H1 (cell line): ENCODE data around the gene MEX3B. TPM values are rescaled to one million over a fixed set of nuclear protein-coding genes. Genes with fewer than 3 reads are reported as not detected.

Source experiments
- CTCF ChIA-PET: fragments of 300-600 bp; sonication (Branson Sonifier 250); formaldehyde crosslinking; loops from one replicate; lab custom pipeline; 2021; ENCODE audit not compliant: partially characterized antibody; lab: Charles Lee
- POLR2A ChIA-PET: fragments of 300-600 bp; sonication (Branson Sonifier 250); formaldehyde crosslinking; loops from one replicate; lab custom pipeline; 2021; ENCODE audit warnings: inconsistent platforms; ENCODE audit not compliant: partially characterized antibody; lab: Charles Lee
- DNase-seq, 2 experiments: peaks; one replicate each; pipeline versions ENCODE4 v3.0.0 to v3.0.0-alpha.2; 2010 to 2022; ENCODE audit warnings: low spot score in 2 of 2, low read depth in 1 of 2, mixed read lengths in 1 of 2
- FAIRE-seq: peaks from 2 replicates; lab custom pipeline; 2011; peaks lifted over from hg19 to GRCh38; lab: Jason Lieb, UNC
- H2AFZ ChIP-seq: 2 replicates; pipeline ENCODE4 v1.8.1; 2012; ENCODE audit warnings: low read length, inconsistent platforms
- H2AK5ac ChIP-seq: 2 replicates; pipeline ENCODE4 v1.6.1; 2013; ENCODE audit warnings: low read depth, low read length
- H2BK120ac ChIP-seq: replicated peaks from 2 replicates; pipeline ENCODE3; 2013; ENCODE audit warnings: low read depth, low read length, inconsistent platforms
- H2BK12ac ChIP-seq: 2 replicates; pipeline ENCODE4 v1.6.1; 2013; ENCODE audit warnings: low read depth, low read length
- H2BK15ac ChIP-seq: 2 replicates; pipeline ENCODE4 v1.6.1; 2013; ENCODE audit warnings: low read length
- H2BK20ac ChIP-seq: 2 replicates; pipeline ENCODE4 v1.6.1; 2013; ENCODE audit warnings: low read length
- H2BK5ac ChIP-seq: 2 replicates; pipeline ENCODE4 v1.6.1; 2013; ENCODE audit warnings: low read depth, low read length
- H3K14ac ChIP-seq: 2 replicates; pipeline ENCODE4 v1.6.1; 2013; ENCODE audit warnings: inconsistent platforms; ENCODE audit not compliant: insufficient read length
- H3K18ac ChIP-seq: 2 replicates; pipeline ENCODE4 v1.6.1; 2013; ENCODE audit warnings: low read length; ENCODE audit errors: extremely low read depth
- H3K23ac ChIP-seq: 2 replicates; pipeline ENCODE4 v1.6.1; 2013; ENCODE audit warnings: inconsistent platforms; ENCODE audit not compliant: insufficient read length
- H3K23me2 ChIP-seq: 2 replicates; pipeline ENCODE4 v1.6.1; 2013; ENCODE audit warnings: low read depth, low read length
- H3K27ac ChIP-seq: 2 replicates; pipeline ENCODE4 v1.6.1; 2011; ENCODE audit warnings: low read depth, low read length, inconsistent platforms
- H3K27me3 ChIP-seq, 4 experiments: replicated peaks in 1 of 4; 1 replicate in 1 of 4; 2 replicates in 3 of 4; pipeline versions ENCODE4 v1.6.1 to v1.8.1; 2011 to 2013; ENCODE audit warnings: low read length in 3 of 4, mild to moderate bottlenecking in 3 of 4, inconsistent platforms in 2 of 4, mixed read lengths in 2 of 4, moderate library complexity in 1 of 4; ENCODE audit not compliant: control insufficient read depth in 3 of 4, insufficient read depth in 3 of 4; ENCODE audit errors: extremely low read depth in 1 of 4
- H3K36me3 ChIP-seq, 4 experiments: 2 replicates each; pipeline versions ENCODE4 v1.6.1 to v1.8.1; 2011 to 2013; ENCODE audit warnings: mild to moderate bottlenecking in 4 of 4, low read length in 3 of 4, moderate library complexity in 2 of 4, control low read depth in 1 of 4, inconsistent platforms in 1 of 4; ENCODE audit not compliant: insufficient read depth in 4 of 4, control insufficient read depth in 2 of 4
- H3K4ac ChIP-seq: replicated peaks from 2 replicates; pipeline ENCODE3; 2013; ENCODE audit warnings: low read length, low read depth, mixed read lengths, inconsistent platforms; ENCODE audit not compliant: insufficient read length
- H3K4me1 ChIP-seq, 4 experiments: replicated peaks in 1 of 4; 1 replicate in 1 of 4; 2 replicates in 3 of 4; pipeline versions ENCODE4 v1.6.1 to v1.8.1; 2011 to 2013; ENCODE audit warnings: low read length in 3 of 4, inconsistent platforms in 2 of 4, mixed read lengths in 1 of 4; ENCODE audit not compliant: insufficient read depth in 4 of 4, control insufficient read depth in 3 of 4
- H3K4me2 ChIP-seq, 2 experiments: 2 replicates each; pipeline versions ENCODE4 v1.6.1 to v1.8.1; 2011 to 2013; ENCODE audit warnings: low read depth in 2 of 2, low read length in 2 of 2, control low read depth in 1 of 2, inconsistent platforms in 1 of 2, mild to moderate bottlenecking in 1 of 2; ENCODE audit not compliant: insufficient read depth in 1 of 2
- H3K4me3 ChIP-seq, 4 experiments: fragments of 200-600, 300-600 bp in 1 of 4; sonication (generic), shearing (Covaris generic), sonication (Bioruptor Twin) in 1 of 4; 2 replicates each; pipeline versions ENCODE4 v1.5.1 to v1.8.1; 2011 to 2016; ENCODE audit warnings: low read length in 4 of 4, low read depth in 3 of 4, control low read depth in 2 of 4, inconsistent platforms in 2 of 4, mild to moderate bottlenecking in 2 of 4, mixed read lengths in 1 of 4, moderate library complexity in 1 of 4; ENCODE audit not compliant: insufficient read depth in 2 of 4; ENCODE audit errors: extremely low read depth in 1 of 4
- H3K56ac ChIP-seq: replicated peaks from 2 replicates; pipeline ENCODE3; 2013; ENCODE audit warnings: low read depth, mild to moderate bottlenecking, mixed read lengths, low read length, inconsistent platforms; ENCODE audit not compliant: insufficient read length
- H3K79me1 ChIP-seq: 2 replicates; pipeline ENCODE4 v1.6.1; 2013; ENCODE audit warnings: low read depth, low read length, control low read depth
- H3K79me2 ChIP-seq, 2 experiments: 2 replicates each; pipeline versions ENCODE4 v1.6.1 to v1.8.1; 2012 to 2013; ENCODE audit warnings: low read length in 2 of 2, mild to moderate bottlenecking in 2 of 2, inconsistent platforms in 1 of 2; ENCODE audit not compliant: insufficient read depth in 2 of 2, control insufficient read depth in 1 of 2
- H3K9ac ChIP-seq, 4 experiments: replicated peaks in 1 of 4; 1 replicate in 1 of 4; 2 replicates in 3 of 4; pipeline versions ENCODE4 v1.6.1 to v1.8.1; 2011 to 2013; ENCODE audit warnings: low read depth in 3 of 4, low read length in 3 of 4, control low read depth in 2 of 4, mild to moderate bottlenecking in 2 of 4, moderate library complexity in 2 of 4, inconsistent platforms in 1 of 4; ENCODE audit errors: extremely low read depth in 1 of 4
- H3K9me3 ChIP-seq, 2 experiments: 2 replicates each; pipeline versions ENCODE4 v1.6.1 to v1.8.1; 2012 to 2013; ENCODE audit warnings: mild to moderate bottlenecking in 2 of 2, moderate library complexity in 2 of 2, control low read depth in 1 of 2, inconsistent platforms in 1 of 2, low read depth in 1 of 2, low read length in 1 of 2, mixed read lengths in 1 of 2; ENCODE audit not compliant: insufficient read depth in 2 of 2
- H4K20me1 ChIP-seq, 2 experiments: replicated peaks in 1 of 2; 2 replicates each; pipeline versions ENCODE3 to v1.8.1; 2011 to 2013; ENCODE audit warnings: inconsistent platforms in 2 of 2, low read length in 2 of 2, mild to moderate bottlenecking in 1 of 2; ENCODE audit not compliant: insufficient read depth in 2 of 2, control insufficient read depth in 1 of 2
- H4K5ac ChIP-seq: 2 replicates; pipeline ENCODE4 v1.6.1; 2013; ENCODE audit warnings: low read length, low read depth, mixed read lengths, inconsistent platforms; ENCODE audit not compliant: insufficient read length
- H4K8ac ChIP-seq: 2 replicates; pipeline ENCODE4 v1.8.0; 2013; ENCODE audit warnings: mild to moderate bottlenecking, moderate library complexity, low read length, inconsistent platforms; ENCODE audit not compliant: insufficient read depth; ENCODE audit errors: extremely low read depth
- H4K91ac ChIP-seq: replicated peaks from 2 replicates; pipeline ENCODE3; 2013; ENCODE audit warnings: low read length, mixed read lengths, inconsistent platforms; ENCODE audit not compliant: insufficient read length
- ASH2L ChIP-seq: fragments of 200-600, 300-600 bp; sonication (generic); IDR thresholded peaks from one replicate; pipeline ENCODE4 v1.7.1; 2017; ENCODE audit warnings: low read length
- SUZ12 ChIP-seq: fragments of 200-600 bp; sonication (generic); IDR thresholded peaks from 2 replicates; pipeline ENCODE4 v1.6.1; 2012; ENCODE audit warnings: mild to moderate bottlenecking, inconsistent platforms, low read length, moderate library complexity, mixed read lengths
- WGBS, 2 experiments: shearing (Covaris generic) in 1 of 2; methylation state at CpG; one replicate each; pipeline versions ENCODE4 v1.1.6 to v1.1.7; 2013 to 2015; ENCODE audit warnings: low lambda C conversion rate in 2 of 2, mixed read lengths in 2 of 2, inconsistent platforms in 1 of 2, low coverage in 1 of 2, missing lambda C conversion rate in 1 of 2; ENCODE audit not compliant: insufficient replicate concordance in 2 of 2, insufficient coverage in 1 of 2, insufficient read length in 1 of 2; ENCODE audit errors: extremely low coverage in 1 of 2, missing lambda C conversion rate in 1 of 2; 5-methylcytosine and 5-hydroxymethylcytosine counted together
- polyA plus RNA-seq, 7 experiments: library from polyadenylated mRNA; depleted of rRNA in 3 of 7; stranded (reverse) in 5 of 7; unstranded in 2 of 7; fragments of >200 nt in 5 of 7; fragments of 200-250 nt in 2 of 7; gene quantifications; 1 replicate in 5 of 7; 2 replicates in 1 of 7; 4 replicates in 1 of 7; pipeline versions ENCODE4 v1.2.1 to v1.2.3, GENCODE V29; 2011 to 2013; ENCODE audit warnings: missing spikeins in 2 of 7, mixed read lengths in 2 of 7
- total RNA-seq: library from RNA; stranded (reverse); fragmentation: NEBNext Ultra II Directional; extraction: Animal tissue kit (Norgen Biotek cat#: 25700); gene quantifications from 2 replicates; pipeline ENCODE4 v1.2.1, GENCODE V29; 2021

MEX3B gene
- total and polyA plus RNA-seq, 2 of the 8 experiments (the other 6 are each of a cell fraction or from before 2014, with no cell fraction given) = 8.0 to 15.9 TPM

DNA sequence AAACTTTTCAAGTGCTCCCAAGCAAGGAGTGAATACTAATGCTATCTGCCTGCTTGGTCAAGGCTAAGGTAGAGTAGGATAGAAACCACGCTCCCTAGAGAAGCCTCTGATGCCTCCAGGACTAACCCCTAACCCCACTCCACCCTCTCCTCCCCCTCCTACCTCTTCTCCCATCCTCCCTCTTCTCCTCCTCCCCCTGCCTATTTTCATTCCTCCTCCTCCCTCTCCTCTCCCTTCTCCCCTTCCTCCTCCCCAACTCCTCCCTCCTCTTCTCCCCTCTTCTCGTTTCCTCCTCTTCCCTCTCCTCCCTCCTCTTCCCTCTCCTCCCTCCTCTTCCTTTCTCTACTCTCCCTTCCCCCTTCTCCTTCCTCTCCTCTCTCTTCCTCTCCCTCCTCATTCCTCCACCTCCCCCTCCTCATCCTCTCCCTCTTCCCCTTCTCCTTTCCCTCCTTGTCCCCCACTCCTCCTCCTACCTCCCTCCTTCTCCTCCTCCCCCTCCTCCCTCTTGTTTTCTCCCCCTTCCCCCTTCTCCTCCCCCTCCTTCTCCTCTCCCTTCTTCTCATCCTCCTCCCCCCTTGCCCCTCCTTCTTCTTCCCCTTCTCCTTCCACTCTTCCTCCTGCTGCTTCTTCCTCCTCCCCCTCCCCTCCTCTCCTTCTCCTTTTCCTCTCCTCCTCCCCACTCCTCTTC lies 12.8 kb upstream of the MEX3B start:
- H2BK20ac ChIP-seq = peak overlapping the region; percentile 40
- FAIRE-seq (no peak), DNase-seq (no peak)
- ChIA-PET POLR2A (interaction anchor here (1.1 to 3.8 kb wide), 2 partner anchors 10 to 13 kb away, joined by 7 to 19 read pairs; partner anchors contain the start of gene MEX3B), CTCF (interaction anchor here (0.6 to 1.9 kb wide), 5 partner anchors 10 to 937 kb away, joined by 3 to 7 read pairs (median 3); no protein-coding TSS in a partner anchor)
- no peak overlapping the region for H4K5ac ChIP-seq
- H2BK5ac ChIP-seq = no peak overlapping the region
- no peak overlapping the region; the same call in 1 of the 2 replicates for H2AFZ ChIP-seq
- TF ChIP-seq SUZ12 = peak; percentile 50; the same call in 1 of the 2 replicates
- no peak for TF ChIP-seq ASH2L
- H3K4me1 ChIP-seq = peaks cover 2 to 14% (median 12%) of the 10 kb centered on the region in 4 experiments; a peak in 6 of 7 replicates
- 0 out of 7 replicates have a peak overlapping the region, but pooled peaks of 1 of the 4 experiments have one; percentile 37 for H3K9ac ChIP-seq
- H3K18ac ChIP-seq = 0 out of 2 replicates have a peak overlapping the region, but pooled peaks have one; percentile 49
- no peak overlapping the region for H3K23ac ChIP-seq
- H3K9me3 ChIP-seq = no peaks in the 10 kb centered on the region
- peaks cover 16% of the 10 kb centered on the region; the same call in 1 of the 2 replicates for H3K23me2 ChIP-seq
- no peaks in the 10 kb centered on the region for H4K20me1 ChIP-seq
- H3K14ac ChIP-seq = no peak overlapping the region
- H4K8ac ChIP-seq = no peak overlapping the region
- H2BK15ac ChIP-seq = no peak overlapping the region
- no peaks in the 10 kb centered on the region for H3K79me2 ChIP-seq
- H3K27me3 ChIP-seq = peaks cover 3 to 35% (median 25%) of the 10 kb centered on the region in 4 experiments
- H3K4me3 ChIP-seq = peak overlapping the region in 3 of 4 experiments; percentile 31 to 63 (median 40); a peak in 5 of 8 replicates
- H3K56ac ChIP-seq = no peak overlapping the region
- H3K79me1 ChIP-seq = no peaks in the 10 kb centered on the region
- H3K4ac ChIP-seq = no peak overlapping the region
- no peak overlapping the region for H2BK120ac ChIP-seq
- H3K27ac ChIP-seq = no peak overlapping the region
- WGBS, 2 experiments = 0 to 33% methylated on average over 1 of the region's 2 CpGs
- peak overlapping the region; percentile 78; the same call in 1 of the 2 replicates for H2BK12ac ChIP-seq
- no peak overlapping the region for H2AK5ac ChIP-seq
- H3K36me3 ChIP-seq = no peaks in the 10 kb centered on the region
- H4K91ac ChIP-seq = no peak overlapping the region
- peak overlapping the region; percentile 94 to 97 for H3K4me2 ChIP-seq
